Uterus (tissue), 2 donors: Measurements from ENCODE around the gene DHX34.

Experiments
- POLR2A ChIP-seq, 2 donors: fragments of 450-650 bp; IDR thresholded peaks; one replicate each; pipeline ENCODE4 v1.6.1; 2016; ENCODE audit warnings: antibody characterized with exemption in 2 of 2, mild to moderate bottlenecking in 1 of 2, moderate library complexity in 1 of 2
- TF ChIP-seq, protein P1 (sequence below), 4 experiments: fragments of 200-600 bp in 2 of 4; fragments of 450-650 bp in 2 of 4; sonication (generic) in 2 of 4; IDR thresholded peaks; one replicate each; pipeline ENCODE4 v1.5.1; 2016 to 2019; ENCODE audit warnings: antibody characterized with exemption in 4 of 4, mild to moderate bottlenecking in 2 of 4, moderate library complexity in 1 of 4

DNA sequence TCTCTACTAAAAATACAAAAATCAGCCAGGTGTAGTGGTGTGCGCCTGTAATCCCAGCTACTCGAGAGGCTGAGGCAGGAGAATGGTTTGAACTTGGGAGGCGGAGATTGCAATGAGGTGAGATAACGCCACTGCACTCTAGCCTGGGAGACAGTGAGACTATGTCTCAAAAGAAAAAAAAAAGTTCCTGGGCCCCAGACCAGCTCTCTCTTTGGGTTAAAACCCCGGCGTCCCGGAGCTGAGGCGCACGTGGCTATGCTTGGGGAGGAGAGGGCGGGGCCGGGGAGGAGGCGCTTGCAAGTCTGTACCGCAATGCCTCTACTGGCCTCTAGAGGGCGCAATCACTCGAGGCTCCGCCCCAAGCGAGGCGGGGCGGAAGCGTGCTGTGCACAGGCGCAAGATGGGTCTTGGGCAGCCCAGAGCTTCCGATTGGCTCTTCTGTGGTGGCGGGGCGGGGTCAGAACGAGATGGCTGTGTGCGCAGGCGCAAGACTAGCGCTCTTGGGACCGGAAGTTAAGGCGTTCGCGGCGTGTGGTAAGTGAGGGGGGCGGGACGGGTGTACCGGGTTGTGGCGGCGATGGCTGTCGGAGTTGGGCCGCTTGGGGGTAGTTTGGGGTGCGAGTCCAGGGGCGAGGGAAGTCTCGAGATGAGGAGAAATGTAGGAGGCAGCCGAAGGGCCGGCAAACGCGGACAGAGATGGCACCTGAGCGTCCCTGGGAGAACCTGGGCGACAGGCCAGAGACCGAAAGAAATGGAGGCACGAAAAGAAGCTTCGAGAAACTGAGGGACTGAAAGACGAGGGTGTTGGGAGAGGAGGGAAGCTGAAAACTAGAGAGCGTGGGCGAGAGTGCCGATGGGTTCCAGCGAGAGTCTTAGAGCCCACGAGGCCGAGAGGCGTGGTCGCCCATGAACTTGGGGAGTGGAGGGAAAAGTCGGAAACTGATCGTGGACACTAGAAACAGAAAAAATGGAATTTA, at the start of gene DHX34:
- TF ChIP-seq, protein P1, sequence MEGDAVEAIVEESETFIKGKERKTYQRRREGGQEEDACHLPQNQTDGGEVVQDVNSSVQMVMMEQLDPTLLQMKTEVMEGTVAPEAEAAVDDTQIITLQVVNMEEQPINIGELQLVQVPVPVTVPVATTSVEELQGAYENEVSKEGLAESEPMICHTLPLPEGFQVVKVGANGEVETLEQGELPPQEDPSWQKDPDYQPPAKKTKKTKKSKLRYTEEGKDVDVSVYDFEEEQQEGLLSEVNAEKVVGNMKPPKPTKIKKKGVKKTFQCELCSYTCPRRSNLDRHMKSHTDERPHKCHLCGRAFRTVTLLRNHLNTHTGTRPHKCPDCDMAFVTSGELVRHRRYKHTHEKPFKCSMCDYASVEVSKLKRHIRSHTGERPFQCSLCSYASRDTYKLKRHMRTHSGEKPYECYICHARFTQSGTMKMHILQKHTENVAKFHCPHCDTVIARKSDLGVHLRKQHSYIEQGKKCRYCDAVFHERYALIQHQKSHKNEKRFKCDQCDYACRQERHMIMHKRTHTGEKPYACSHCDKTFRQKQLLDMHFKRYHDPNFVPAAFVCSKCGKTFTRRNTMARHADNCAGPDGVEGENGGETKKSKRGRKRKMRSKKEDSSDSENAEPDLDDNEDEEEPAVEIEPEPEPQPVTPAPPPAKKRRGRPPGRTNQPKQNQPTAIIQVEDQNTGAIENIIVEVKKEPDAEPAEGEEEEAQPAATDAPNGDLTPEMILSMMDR (IDR thresholded peaks at IDR 0.05), result peak; percentile 98 to 100 (median 99)
- peak; percentile 50 to 80 for TF ChIP-seq POLR2A (IDR thresholded peaks at IDR 0.05)
